K562 (cell line): ENCODE measurements around the gene PHF19.

Experiments
- BDP1 ChIP-seq: IDR thresholded peaks from 3 replicates; pipeline ENCODE4 v1.6.1; 2011; ENCODE audit not compliant: insufficient read length, insufficient read depth
- CTCF ChIP-seq, 3 experiments: IDR thresholded peaks in 2 of 3; conservative IDR thresholded peaks in 1 of 3; 2 replicates each; pipeline ENCODE4 v1.5.1; 2011 to 2012; ENCODE audit warnings: low read length in 3 of 3, mild to moderate bottlenecking in 3 of 3, control low read depth in 2 of 3, improper control_type of control experiment in 1 of 3, inconsistent platforms in 1 of 3, low read depth in 1 of 3, mixed read lengths in 1 of 3, moderate library complexity in 1 of 3; ENCODE audit not compliant: insufficient read depth in 2 of 3
- E2F6 ChIP-seq, 2 experiments: IDR thresholded peaks; 2 replicates each; pipeline ENCODE4 v1.6.1; 2011; ENCODE audit warnings: borderline replicate concordance in 1 of 2, control low read depth in 1 of 2, low read depth in 1 of 2, low read length in 1 of 2, mild to moderate bottlenecking in 1 of 2, mixed read lengths in 1 of 2, moderate library complexity in 1 of 2; ENCODE audit not compliant: insufficient read depth in 1 of 2, insufficient read length in 1 of 2, poor library complexity in 1 of 2, severe bottlenecking in 1 of 2; ENCODE audit errors: extremely low read depth in 1 of 2
- FOS ChIP-seq: IDR thresholded peaks from 3 replicates; pipeline ENCODE4 v1.6.1; 2011; ENCODE audit not compliant: insufficient read length; ENCODE audit errors: extremely low read depth
- SP1 ChIP-seq: sonication (generic); formaldehyde crosslinking; IDR thresholded peaks from 2 replicates; pipeline ENCODE4 v1.8.1; 2022; ENCODE audit warnings: mild to moderate bottlenecking, missing genetic modification reagents
- TAL1 ChIP-seq: fragments of 450-650 bp; IDR thresholded peaks from 2 replicates; pipeline ENCODE4 v1.6.1; 2016; ENCODE audit warnings: mild to moderate bottlenecking
- ZNF318 ChIP-seq, 2 experiments: fragments of 450-650 bp; IDR thresholded peaks; 2 replicates each; pipeline ENCODE4 v1.6.1; 2016; ENCODE audit warnings: mild to moderate bottlenecking in 2 of 2, borderline replicate concordance in 1 of 2, low read depth in 1 of 2, moderate library complexity in 1 of 2
- ZNF407 ChIP-seq: fragments of 450-650 bp; IDR thresholded peaks from 2 replicates; pipeline ENCODE4 v1.6.1; 2016; ENCODE audit warnings: low read depth
- ZNF584 ChIP-seq: fragments of 200-800 bp; sonication (Bioruptor generic); IDR thresholded peaks from 2 replicates; pipeline ENCODE4 v1.6.1; 2016; ENCODE audit warnings: low read depth, mild to moderate bottlenecking, missing genetic modification characterization, missing compliant biosample characterization
- ZSCAN29 ChIP-seq: fragments of 450-650 bp; IDR thresholded peaks from 2 replicates; pipeline ENCODE4 v1.6.1; 2017

GRCh38 chr9:120866651-120867050 lies 10.3 kb downstream of the PHF19 start:
- no peak for TF ChIP-seq CTCF (IDR thresholded peaks at IDR 0.05 in 2 of 3, conservative IDR thresholded peaks at IDR 0.05 in 1 of 3; ENCODE audit: insufficient read depth in 2 of 3, low read depth in 1 of 3, low read length in 3 of 3)
- TF ChIP-seq SP1 (CRISPR knock-in tag): no peak
- TF ChIP-seq ZNF318 (IDR thresholded peaks at IDR 0.05; ENCODE audit: borderline replicate concordance in 1 of 2, low read depth in 1 of 2): no peak
- TF ChIP-seq BDP1: no peak
- TF ChIP-seq ZNF584 (CRISPR knock-in tag): no peak
- no peak for TF ChIP-seq TAL1
- no peak for TF ChIP-seq E2F6 (IDR thresholded peaks at IDR 0.05; ENCODE audit: borderline replicate concordance in 1 of 2, extremely low read depth in 1 of 2, insufficient read depth in 1 of 2, insufficient read length in 1 of 2, low read depth in 1 of 2, low read length in 1 of 2, poor library complexity in 1 of 2, severe bottlenecking in 1 of 2)
- no peak for TF ChIP-seq ZNF407
- no peak for TF ChIP-seq FOS
- TF ChIP-seq ZSCAN29: no peak
